Trophoblast cell (in vitro differentiated cells and primary cell): Measurements from ENCODE around the gene RNF34.

ENCODE experiments used
- DNase-seq, 2 donors: peaks; one replicate each; pipeline ENCODE4 v3.0.0-alpha.2; 2016
- H2AFZ ChIP-seq: 2 replicates; pipeline ENCODE4 v1.6.1; 2013; ENCODE audit warnings: low read length, moderate library complexity, mild to moderate bottlenecking; ENCODE audit not compliant: insufficient read depth, poor library complexity
- H2AK5ac ChIP-seq: 2 replicates; pipeline ENCODE4 v1.6.1; 2013; ENCODE audit warnings: mild to moderate bottlenecking, low read length
- H2BK120ac ChIP-seq: 2 replicates; pipeline ENCODE4 v1.6.1; 2013; ENCODE audit warnings: low read length, mild to moderate bottlenecking, moderate library complexity; ENCODE audit not compliant: insufficient read depth, poor library complexity
- H2BK12ac ChIP-seq: 2 replicates; pipeline ENCODE4 v1.6.1; 2013; ENCODE audit warnings: mild to moderate bottlenecking, low read length, moderate library complexity
- H2BK5ac ChIP-seq: 2 replicates; pipeline ENCODE4 v1.6.1; 2013; ENCODE audit warnings: low read length, low read depth, moderate library complexity, mild to moderate bottlenecking; ENCODE audit not compliant: poor library complexity
- H3K14ac ChIP-seq: 2 replicates; pipeline ENCODE4 v1.6.1; 2013; ENCODE audit warnings: mild to moderate bottlenecking, low read length
- H3K18ac ChIP-seq: 2 replicates; pipeline ENCODE4 v1.6.1; 2013; ENCODE audit warnings: mild to moderate bottlenecking, low read length
- H3K23ac ChIP-seq: 2 replicates; pipeline ENCODE4 v1.6.1; 2013; ENCODE audit warnings: low read length
- H3K27ac ChIP-seq: 2 replicates; pipeline ENCODE4 v1.5.1; 2013; ENCODE audit warnings: low read depth, mild to moderate bottlenecking, inconsistent platforms, low read length, moderate library complexity
- H3K27me3 ChIP-seq: 2 replicates; pipeline ENCODE4 v1.6.1; 2013; ENCODE audit warnings: inconsistent platforms, mild to moderate bottlenecking, low read length, moderate library complexity; ENCODE audit not compliant: insufficient read depth
- H3K36me3 ChIP-seq, 2 experiments: 1 replicate in 1 of 2; 2 replicates in 1 of 2; pipeline ENCODE4 v1.6.1; 2013; ENCODE audit warnings: low read length in 2 of 2, mild to moderate bottlenecking in 2 of 2, moderate library complexity in 1 of 2; ENCODE audit not compliant: insufficient read depth in 2 of 2, control insufficient read depth in 1 of 2
- H3K4ac ChIP-seq: 2 replicates; pipeline ENCODE4 v1.6.1; 2013; ENCODE audit warnings: low read depth, mild to moderate bottlenecking, low read length, moderate library complexity
- H3K4me1 ChIP-seq, 2 experiments: 1 replicate in 1 of 2; 2 replicates in 1 of 2; pipeline ENCODE4 v1.6.1; 2013; ENCODE audit warnings: low read length in 2 of 2, mild to moderate bottlenecking in 2 of 2, moderate library complexity in 1 of 2; ENCODE audit not compliant: insufficient read depth in 2 of 2, control insufficient read depth in 1 of 2
- H3K4me2 ChIP-seq: 2 replicates; pipeline ENCODE4 v1.6.1; 2013; ENCODE audit warnings: inconsistent platforms, mild to moderate bottlenecking, low read length, moderate library complexity
- H3K4me3 ChIP-seq: 2 replicates; pipeline ENCODE4 v1.5.1; 2013; ENCODE audit warnings: mild to moderate bottlenecking, low read depth, low read length, inconsistent platforms
- H3K79me1 ChIP-seq: one replicate; pipeline ENCODE4 v1.6.1; 2013; ENCODE audit warnings: low read length
- H3K79me2 ChIP-seq: 2 replicates; pipeline ENCODE4 v1.6.1; 2013; ENCODE audit warnings: low read length, mild to moderate bottlenecking; ENCODE audit not compliant: control insufficient read depth, insufficient read depth, poor library complexity
- H3K9ac ChIP-seq: 2 replicates; pipeline ENCODE4 v1.6.1; 2013; ENCODE audit warnings: mild to moderate bottlenecking, low read length
- H3K9me3 ChIP-seq: 2 replicates; pipeline ENCODE4 v1.6.1; 2013; ENCODE audit warnings: low read depth, mild to moderate bottlenecking, control low read depth, inconsistent platforms, low read length; ENCODE audit not compliant: insufficient read depth
- H4K12ac ChIP-seq: 2 replicates; pipeline ENCODE4 v1.6.1; 2013; ENCODE audit warnings: low read depth, mild to moderate bottlenecking, low read length, moderate library complexity
- H4K8ac ChIP-seq: 2 replicates; pipeline ENCODE4 v1.6.1; 2013; ENCODE audit warnings: low read depth, mild to moderate bottlenecking, low read length, moderate library complexity
- H4K91ac ChIP-seq: one replicate; pipeline ENCODE4 v1.6.1; 2013; ENCODE audit warnings: low read depth, mild to moderate bottlenecking, low read length, moderate library complexity
- WGBS: extraction: QIAGEN DNeasy Blood & Tissue Kit; methylation state at CpG from one replicate; pipeline ENCODE4 v1.1.7; 2013; ENCODE audit warnings: missing lambda C conversion rate; ENCODE audit not compliant: insufficient read length, insufficient coverage; ENCODE audit errors: extremely low coverage; 5-methylcytosine and 5-hydroxymethylcytosine counted together

The RNF34 gene

DNA sequence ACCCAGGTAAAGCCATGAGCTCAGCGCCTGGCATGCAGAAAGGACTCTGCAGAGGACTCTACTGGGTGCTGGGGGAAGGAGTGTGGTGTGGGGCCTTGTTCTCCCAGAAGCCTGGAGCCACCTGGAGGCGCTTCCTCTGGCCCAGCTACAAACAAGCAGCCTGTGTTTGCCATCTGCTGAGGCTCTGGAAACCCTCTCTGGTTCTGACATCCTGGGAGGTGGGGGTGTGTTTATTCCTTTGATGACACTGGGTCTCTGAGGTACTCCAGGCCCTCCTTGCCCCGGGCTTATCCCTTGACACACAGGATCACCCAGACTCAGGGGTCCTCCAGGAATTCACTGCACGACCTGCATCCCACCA lies 44.9 kb downstream of the RNF34 start:
- no CpG with 5 or more reads among the region's 4 CpGs for WGBS
- no peaks in the 10 kb centered on the region for H3K79me2 ChIP-seq
- H4K12ac ChIP-seq, result no peak overlapping the region
- H3K9me3 ChIP-seq, result no peaks in the 10 kb centered on the region
- no peak overlapping the region for H4K8ac ChIP-seq
- H3K4ac ChIP-seq, result no peak overlapping the region
- H3K9ac ChIP-seq, result no peak overlapping the region
- H3K4me2 ChIP-seq, result no peak overlapping the region
- no peak overlapping the region for H2BK5ac ChIP-seq
- H3K27ac ChIP-seq, result peak overlapping the region; percentile 4
- peaks cover 4 to 5% of the 10 kb centered on the region in 2 experiments for H3K4me1 ChIP-seq
- no peak overlapping the region for H2AK5ac ChIP-seq
- H2BK12ac ChIP-seq, result no peak overlapping the region
- no peaks in the 10 kb centered on the region for H3K27me3 ChIP-seq
- no peak overlapping the region for H2AFZ ChIP-seq
- H3K14ac ChIP-seq, result no peak overlapping the region
- no peak for DNase-seq
- no peak overlapping the region for H2BK120ac ChIP-seq
- H4K91ac ChIP-seq, result no peak overlapping the region
- no peak overlapping the region for H3K18ac ChIP-seq
- peaks cover 51 to 56% of the 10 kb centered on the region in 2 experiments for H3K36me3 ChIP-seq
- H3K23ac ChIP-seq, result no peak overlapping the region
- no peak overlapping the region for H3K4me3 ChIP-seq
- H3K79me1 ChIP-seq, result no peaks in the 10 kb centered on the region

DNA sequence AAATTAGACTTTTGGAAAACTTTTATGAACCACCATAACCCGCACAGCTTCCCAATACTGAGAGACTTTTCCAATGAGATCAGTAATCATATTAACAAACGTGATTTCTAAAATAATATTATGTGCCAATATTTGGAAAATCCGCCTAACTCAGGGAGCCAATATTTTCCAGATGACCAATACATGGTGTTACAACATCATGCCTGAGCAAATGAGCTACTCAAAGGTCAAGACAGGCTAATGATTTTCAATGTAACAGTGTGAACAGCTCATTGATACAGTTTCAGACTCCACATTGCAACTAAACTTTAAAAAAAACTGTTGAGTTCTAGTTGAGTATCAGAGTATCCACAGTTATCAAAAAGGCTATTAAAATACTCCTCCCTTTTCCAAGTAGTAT lies 46.8 kb downstream of the RNF34 start:
- Histone ChIP-seq H2AK5ac (no peak overlapping the region), H4K12ac (no peak overlapping the region), H2BK5ac (no peak overlapping the region), H3K36me3 (peaks cover 38 to 39% of the 10 kb centered on the region in 2 experiments), H3K79me1 (no peaks in the 10 kb centered on the region), H4K91ac (no peak overlapping the region), H3K4ac (no peak overlapping the region), H2AFZ (no peak overlapping the region), H3K4me1 (peaks cover 4 to 5% of the 10 kb centered on the region in 2 experiments), H3K79me2 (no peaks in the 10 kb centered on the region), H3K4me3 (no peak overlapping the region), H2BK120ac (no peak overlapping the region), H3K27ac (no peak overlapping the region), H2BK12ac (no peak overlapping the region), H4K8ac (no peak overlapping the region), H3K18ac (no peak overlapping the region), H3K23ac (no peak overlapping the region), H3K4me2 (no peak overlapping the region), H3K9me3 (no peaks in the 10 kb centered on the region), H3K14ac (no peak overlapping the region), H3K9ac (no peak overlapping the region), H3K27me3 (no peaks in the 10 kb centered on the region)
- DNase-seq, result no peak
- WGBS, result no CpG with 5 or more reads among the region's 3 CpGs

DNA sequence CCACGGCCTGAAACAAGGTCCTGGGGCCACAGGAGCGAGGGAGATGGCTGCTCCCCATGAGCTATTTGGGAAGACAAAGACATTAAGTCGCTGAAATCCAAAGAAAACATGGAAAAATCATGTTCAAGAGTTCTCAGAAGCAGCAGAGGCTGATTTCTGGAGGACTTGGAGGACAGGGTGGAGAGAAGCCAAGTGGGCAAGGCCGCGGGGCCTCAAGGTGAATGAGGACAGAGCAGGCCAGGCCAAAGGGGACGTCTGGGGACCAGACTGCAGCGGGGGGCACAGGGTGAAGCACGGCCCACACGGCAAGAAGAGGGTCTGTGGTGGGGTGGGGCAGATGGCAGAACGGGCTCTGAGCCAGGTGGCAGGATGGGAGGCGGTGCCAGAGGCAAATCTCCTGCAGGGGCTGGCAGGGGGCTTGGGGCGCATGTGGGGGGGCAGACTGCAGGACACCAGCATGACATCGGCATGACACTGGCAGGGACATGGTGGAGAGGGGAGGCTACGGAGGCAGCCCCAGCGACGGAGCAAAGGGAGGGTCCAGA lies 48.9 kb downstream of the RNF34 start:
- Histone ChIP-seq H3K4ac (no peak overlapping the region), H3K79me2 (peaks cover 8% of the 10 kb centered on the region), H3K23ac (no peak overlapping the region), H3K79me1 (peaks cover 6% of the 10 kb centered on the region), H3K27me3 (no peaks in the 10 kb centered on the region), H3K4me3 (no peak overlapping the region), H4K91ac (no peak overlapping the region), H2BK5ac (no peak overlapping the region), H4K12ac (no peak overlapping the region), H2BK12ac (no peak overlapping the region), H3K9ac (no peak overlapping the region), H3K27ac (no peak overlapping the region), H2AFZ (no peak overlapping the region), H4K8ac (no peak overlapping the region), H3K36me3 (peaks cover 24 to 26% of the 10 kb centered on the region in 2 experiments), H3K9me3 (no peaks in the 10 kb centered on the region), H3K4me1 (peaks cover 19 to 22% of the 10 kb centered on the region in 2 experiments), H2AK5ac (no peak overlapping the region), H3K4me2 (no peak overlapping the region), H3K18ac (no peak overlapping the region), H2BK120ac (no peak overlapping the region), H3K14ac (no peak overlapping the region)
- no CpG with 5 or more reads among the region's 16 CpGs for WGBS
- no peak for DNase-seq

DNA sequence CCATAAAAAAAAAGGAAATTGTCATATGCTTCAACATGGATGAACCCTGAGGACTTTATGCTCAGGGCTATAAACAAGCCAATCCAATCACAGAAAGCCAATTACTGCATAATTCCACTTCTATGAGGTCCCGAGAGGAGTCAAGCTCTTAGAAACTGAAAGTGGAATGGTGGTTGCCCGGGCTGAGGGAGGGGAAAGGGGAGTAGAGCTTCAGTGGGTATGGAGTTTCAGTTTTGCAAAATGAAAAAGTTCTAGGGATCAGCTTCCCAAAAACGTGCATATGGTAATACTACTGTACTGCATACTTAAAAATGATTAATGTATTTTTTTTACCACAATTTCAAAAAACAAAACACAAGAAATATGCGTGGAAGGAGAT lies 52.0 kb downstream of the RNF34 start:
- DNase-seq, result no peak
- H3K23ac ChIP-seq, result no peak overlapping the region
- no peak overlapping the region for H2BK5ac ChIP-seq
- H3K36me3 ChIP-seq, result peaks cover 14 to 18% of the 10 kb centered on the region in 2 experiments
- no peak overlapping the region for H3K4me2 ChIP-seq
- H2AFZ ChIP-seq, result no peak overlapping the region
- peaks cover 17% of the 10 kb centered on the region for H3K79me2 ChIP-seq
- no peak overlapping the region for H4K12ac ChIP-seq
- H3K4me1 ChIP-seq, result peaks cover 35 to 37% of the 10 kb centered on the region in 2 experiments
- no peak overlapping the region for H4K8ac ChIP-seq
- no peaks in the 10 kb centered on the region for H3K9me3 ChIP-seq
- no CpG with 5 or more reads among the region's 4 CpGs for WGBS
- H2BK12ac ChIP-seq, result no peak overlapping the region
- H3K27me3 ChIP-seq, result no peaks in the 10 kb centered on the region
- H2BK120ac ChIP-seq, result no peak overlapping the region
- H3K27ac ChIP-seq, result no peak overlapping the region
- no peak overlapping the region for H3K14ac ChIP-seq
- H3K4ac ChIP-seq, result no peak overlapping the region
- no peak overlapping the region for H4K91ac ChIP-seq
- H3K9ac ChIP-seq, result no peak overlapping the region
- no peak overlapping the region for H2AK5ac ChIP-seq
- no peak overlapping the region for H3K18ac ChIP-seq
- H3K79me1 ChIP-seq, result peaks cover 11% of the 10 kb centered on the region
- H3K4me3 ChIP-seq, result no peak overlapping the region
